Neural cell (in vitro differentiated cells): ENCODE data around the gene CRK. TPM values are rescaled to one million over a fixed set of nuclear protein-coding genes. Genes with fewer than 3 reads are reported as not detected.

Experiments
- H2AFZ ChIP-seq: fragments of 200-600, 300-800 bp; sonication (generic), shearing (Covaris generic); 2 replicates; pipeline ENCODE4 v1.6.0; 2014; ENCODE audit warnings: low read depth, mild to moderate bottlenecking, antibody characterized with exemption, low read length, moderate library complexity
- H3F3A ChIP-seq: fragments of 200-600 bp; shearing (Covaris generic); 2 replicates; pipeline ENCODE4 v1.6.1; 2016; ENCODE audit warnings: mild to moderate bottlenecking, moderate library complexity, mixed read lengths, antibody characterized with exemption, low read length; ENCODE audit not compliant: insufficient read depth, poor library complexity, severe bottlenecking
- H3K27ac ChIP-seq: fragments of 200-600, 300-800 bp; sonication (generic), shearing (Covaris generic); 2 replicates; pipeline ENCODE4 v1.5.1; 2014; ENCODE audit warnings: mild to moderate bottlenecking, low read length, moderate library complexity
- H3K27me3 ChIP-seq: fragments of 300-800, 200-600 bp; sonication (generic), shearing (Covaris generic); 2 replicates; pipeline ENCODE4 v1.6.0; 2014; ENCODE audit warnings: mild to moderate bottlenecking, low read depth, low read length, moderate library complexity; ENCODE audit not compliant: insufficient read depth
- H3K36me3 ChIP-seq: fragments of 300-800, 200-600 bp; sonication (generic), shearing (Covaris generic); 2 replicates; pipeline ENCODE4 v1.5.1; 2014; ENCODE audit warnings: mild to moderate bottlenecking, antibody characterized with exemption, low read length, moderate library complexity; ENCODE audit not compliant: insufficient read depth
- H3K4me2 ChIP-seq: fragments of 300-800, 200-600 bp; sonication (generic), shearing (Covaris generic); 2 replicates; pipeline ENCODE4 v1.6.0; 2014; ENCODE audit warnings: mild to moderate bottlenecking, low read length
- H3K4me3 ChIP-seq: fragments of 300-800, 200-600 bp; sonication (generic), shearing (Covaris generic); 2 replicates; pipeline ENCODE4 v1.5.1; 2014; ENCODE audit warnings: mild to moderate bottlenecking, low read length, moderate library complexity
- H3K79me2 ChIP-seq: fragments of 200-600 bp; shearing (Covaris generic); replicated peaks from 2 replicates; pipeline ENCODE4 v1.6.0; 2014; ENCODE audit warnings: mild to moderate bottlenecking, low read length, moderate library complexity; ENCODE audit not compliant: insufficient read depth
- H3K9ac ChIP-seq: fragments of 300-800, 200-600 bp; sonication (generic), shearing (Covaris generic); 2 replicates; pipeline ENCODE4 v1.6.1; 2016; ENCODE audit warnings: mild to moderate bottlenecking, low read length, mixed read lengths
- H3K9me2 ChIP-seq: fragments of 200-600 bp; shearing (Covaris generic); 2 replicates; pipeline ENCODE4 v1.6.1; 2016; ENCODE audit warnings: mild to moderate bottlenecking, low read length, mixed read lengths; ENCODE audit not compliant: insufficient read depth
- H3K9me3 ChIP-seq: fragments of 200-600, 300-800 bp; sonication (generic), shearing (Covaris generic); 2 replicates; pipeline ENCODE4 v1.6.1; 2016; ENCODE audit warnings: mild to moderate bottlenecking, mixed run types, low read length, moderate library complexity, mixed read lengths
- H4K20me1 ChIP-seq: fragments of 200-600 bp; shearing (Covaris generic); 2 replicates; pipeline ENCODE4 v1.6.1; 2016; ENCODE audit warnings: mild to moderate bottlenecking, mixed run types; ENCODE audit not compliant: insufficient read depth
- CTCF ChIP-seq: fragments of 450-650 bp; IDR thresholded peaks from 2 replicates; pipeline ENCODE4 v1.5.1; 2014; ENCODE audit warnings: antibody characterized with exemption, mild to moderate bottlenecking, moderate library complexity; ENCODE audit not compliant: poor library complexity, severe bottlenecking
- EP300 ChIP-seq: fragments of 450-650 bp; conservative IDR thresholded peaks from 2 replicates; pipeline ENCODE4 v1.6.1; 2014; ENCODE audit warnings: antibody characterized with exemption, mild to moderate bottlenecking, moderate library complexity; ENCODE audit not compliant: poor library complexity, severe bottlenecking
- EZH2 ChIP-seq: fragments of 200-600, 300-800 bp; shearing (Covaris generic), sonication (generic); IDR thresholded peaks from 2 replicates; pipeline ENCODE4 v1.6.1; 2014; ENCODE audit warnings: antibody characterized with exemption, low read length, borderline replicate concordance, mild to moderate bottlenecking; ENCODE audit not compliant: insufficient read depth, poor library complexity, severe bottlenecking
- MXI1 ChIP-seq: fragments of 450-650 bp; conservative IDR thresholded peaks from 2 replicates; pipeline ENCODE4 v1.6.1; 2014; ENCODE audit warnings: antibody characterized with exemption, mild to moderate bottlenecking; ENCODE audit not compliant: poor library complexity, severe bottlenecking
- POLR2AphosphoS5 ChIP-seq: IDR thresholded peaks from 2 replicates; pipeline ENCODE4 v1.6.1; 2012
- RAD21 ChIP-seq: fragments of 450-650 bp; conservative IDR thresholded peaks from 2 replicates; pipeline ENCODE4 v1.6.1; 2014; ENCODE audit warnings: antibody characterized with exemption, mild to moderate bottlenecking, moderate library complexity
- SMC3 ChIP-seq: fragments of 450-650 bp; conservative IDR thresholded peaks from 2 replicates; pipeline ENCODE4 v1.6.1; 2014; ENCODE audit warnings: antibody characterized with exemption, mild to moderate bottlenecking, moderate library complexity; ENCODE audit not compliant: poor library complexity
- TAF1 ChIP-seq: IDR thresholded peaks from 2 replicates; pipeline ENCODE4 v1.6.1; 2012; ENCODE audit warnings: low read depth
- polyA plus RNA-seq: library from polyadenylated mRNA; depleted of rRNA; stranded (reverse); fragments of >200 nt; gene quantifications from 2 replicates; pipeline ENCODE4 v1.2.3, GENCODE V29; 2014
- TF ChIP-seq, protein P1 (sequence below): IDR thresholded peaks from 2 replicates; pipeline ENCODE4 v1.6.1; 2012; ENCODE audit warnings: borderline replicate concordance

Gene CRK
- polyA plus RNA-seq, 1 donor from 2014 or later: 111 TPM

GRCh38 chr17:1484060-1484535, 28.1 kb upstream of the CRK start:
- Histone ChIP-seq H3K4me3 (no peak overlapping the region), H2AFZ (no peak overlapping the region), H3K9me2 (no peaks in the 10 kb centered on the region), H3K79me2 (no peaks in the 10 kb centered on the region), H3K36me3 (no peaks in the 10 kb centered on the region), H3K9ac (no peak overlapping the region), H4K20me1 (no peaks in the 10 kb centered on the region), H3F3A (no peaks in the 10 kb centered on the region), H3K27me3 (peaks cover 5% of the 10 kb centered on the region), H3K9me3 (no peaks in the 10 kb centered on the region), H3K27ac (no peak overlapping the region), H3K4me2 (no peak overlapping the region)
- no peak for TF ChIP-seq EZH2
- no peak for TF ChIP-seq RAD21
- no peak for TF ChIP-seq SMC3
- no peak for TF ChIP-seq TAF1
- no peak for TF ChIP-seq MXI1
- no peak for TF ChIP-seq EP300
- no peak for TF ChIP-seq CTCF
- no peak for TF ChIP-seq POLR2AphosphoS5
- TF ChIP-seq, protein P1, sequence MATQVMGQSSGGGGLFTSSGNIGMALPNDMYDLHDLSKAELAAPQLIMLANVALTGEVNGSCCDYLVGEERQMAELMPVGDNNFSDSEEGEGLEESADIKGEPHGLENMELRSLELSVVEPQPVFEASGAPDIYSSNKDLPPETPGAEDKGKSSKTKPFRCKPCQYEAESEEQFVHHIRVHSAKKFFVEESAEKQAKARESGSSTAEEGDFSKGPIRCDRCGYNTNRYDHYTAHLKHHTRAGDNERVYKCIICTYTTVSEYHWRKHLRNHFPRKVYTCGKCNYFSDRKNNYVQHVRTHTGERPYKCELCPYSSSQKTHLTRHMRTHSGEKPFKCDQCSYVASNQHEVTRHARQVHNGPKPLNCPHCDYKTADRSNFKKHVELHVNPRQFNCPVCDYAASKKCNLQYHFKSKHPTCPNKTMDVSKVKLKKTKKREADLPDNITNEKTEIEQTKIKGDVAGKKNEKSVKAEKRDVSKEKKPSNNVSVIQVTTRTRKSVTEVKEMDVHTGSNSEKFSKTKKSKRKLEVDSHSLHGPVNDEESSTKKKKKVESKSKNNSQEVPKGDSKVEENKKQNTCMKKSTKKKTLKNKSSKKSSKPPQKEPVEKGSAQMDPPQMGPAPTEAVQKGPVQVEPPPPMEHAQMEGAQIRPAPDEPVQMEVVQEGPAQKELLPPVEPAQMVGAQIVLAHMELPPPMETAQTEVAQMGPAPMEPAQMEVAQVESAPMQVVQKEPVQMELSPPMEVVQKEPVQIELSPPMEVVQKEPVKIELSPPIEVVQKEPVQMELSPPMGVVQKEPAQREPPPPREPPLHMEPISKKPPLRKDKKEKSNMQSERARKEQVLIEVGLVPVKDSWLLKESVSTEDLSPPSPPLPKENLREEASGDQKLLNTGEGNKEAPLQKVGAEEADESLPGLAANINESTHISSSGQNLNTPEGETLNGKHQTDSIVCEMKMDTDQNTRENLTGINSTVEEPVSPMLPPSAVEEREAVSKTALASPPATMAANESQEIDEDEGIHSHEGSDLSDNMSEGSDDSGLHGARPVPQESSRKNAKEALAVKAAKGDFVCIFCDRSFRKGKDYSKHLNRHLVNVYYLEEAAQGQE: no peak

DNA sequence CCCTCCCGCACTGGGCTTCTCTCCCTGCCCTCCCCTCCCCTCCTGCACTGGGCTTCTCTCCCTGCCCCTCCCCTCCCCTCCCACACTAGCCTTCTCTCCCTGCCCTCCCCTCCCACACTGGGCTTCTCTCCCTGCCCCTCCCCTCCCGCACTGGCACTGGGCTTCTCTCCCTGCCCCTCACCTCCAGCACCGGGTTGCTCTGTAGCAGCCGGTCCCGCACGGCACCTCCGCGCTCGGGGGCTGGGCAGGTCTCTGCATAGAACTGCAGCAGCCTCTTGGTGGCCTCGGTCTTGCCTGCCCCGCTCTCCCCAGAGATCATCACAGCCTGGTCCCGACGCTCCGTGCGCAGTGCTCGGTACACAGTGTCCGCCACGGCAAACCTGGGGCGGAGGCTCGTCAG, 26.6 kb upstream of the CRK start:
- Histone ChIP-seq H3K36me3 (no peaks in the 10 kb centered on the region), H3K9me3 (no peaks in the 10 kb centered on the region), H3K9ac (no peak overlapping the region), H4K20me1 (no peaks in the 10 kb centered on the region), H3K27me3 (peaks cover 5% of the 10 kb centered on the region), H3K27ac (no peak overlapping the region), H3K79me2 (no peaks in the 10 kb centered on the region), H3K9me2 (no peaks in the 10 kb centered on the region), H2AFZ (no peak overlapping the region), H3F3A (no peaks in the 10 kb centered on the region), H3K4me3 (no peak overlapping the region), H3K4me2 (no peak overlapping the region)
- TF ChIP-seq, protein P1: no peak
- TF ChIP-seq SMC3 (no peak), MXI1 (no peak), CTCF (no peak), EZH2 (no peak), TAF1 (no peak)
